BLaER1 treated with 17β-estradiol and CSF1 and Interleukin-3, amounts not matched to agents 10 nM and 100 nM (cell line): Measurements from ENCODE around the gene KLB.

Source experiments
- H3K27ac ChIP-seq, 11 experiments: shearing (Covaris generic); formaldehyde crosslinking; 2 replicates each; pipeline ENCODE4 v1.8.1; 2022
- H3K27me3 ChIP-seq, 11 experiments: shearing (Covaris generic); formaldehyde crosslinking; 2 replicates each; pipeline ENCODE4 v1.8.1; 2022
- H3K36me3 ChIP-seq, 11 experiments: shearing (Covaris generic); formaldehyde crosslinking; 2 replicates each; pipeline ENCODE4 v1.8.1; 2022
- H3K4me1 ChIP-seq, 10 experiments: shearing (Covaris generic); formaldehyde crosslinking; 2 replicates each; pipeline ENCODE4 v1.8.1; 2022
- H3K4me2 ChIP-seq, 11 experiments: shearing (Covaris generic); formaldehyde crosslinking; 2 replicates each; pipeline ENCODE4 v1.8.1; 2022
- H3K4me3 ChIP-seq, 10 experiments: shearing (Covaris generic); formaldehyde crosslinking; 2 replicates each; pipeline ENCODE4 v1.8.1; 2022
- H3K9ac ChIP-seq, 11 experiments: shearing (Covaris generic); formaldehyde crosslinking; 2 replicates each; pipeline ENCODE4 v1.8.1; 2022
- H3K9me3 ChIP-seq, 11 experiments: shearing (Covaris generic); formaldehyde crosslinking; replicated peaks in 1 of 11; 2 replicates each; pipeline ENCODE4 v1.8.1; 2022
- H4K20me1 ChIP-seq, 11 experiments: shearing (Covaris generic); formaldehyde crosslinking; 2 replicates each; pipeline ENCODE4 v1.8.1; 2022
- Cebpa-rat ChIP-seq, 11 experiments: shearing (Covaris generic); IDR thresholded peaks; 2 replicates each; pipeline ENCODE4 v1.8.1; 2022

Gene KLB

DNA sequence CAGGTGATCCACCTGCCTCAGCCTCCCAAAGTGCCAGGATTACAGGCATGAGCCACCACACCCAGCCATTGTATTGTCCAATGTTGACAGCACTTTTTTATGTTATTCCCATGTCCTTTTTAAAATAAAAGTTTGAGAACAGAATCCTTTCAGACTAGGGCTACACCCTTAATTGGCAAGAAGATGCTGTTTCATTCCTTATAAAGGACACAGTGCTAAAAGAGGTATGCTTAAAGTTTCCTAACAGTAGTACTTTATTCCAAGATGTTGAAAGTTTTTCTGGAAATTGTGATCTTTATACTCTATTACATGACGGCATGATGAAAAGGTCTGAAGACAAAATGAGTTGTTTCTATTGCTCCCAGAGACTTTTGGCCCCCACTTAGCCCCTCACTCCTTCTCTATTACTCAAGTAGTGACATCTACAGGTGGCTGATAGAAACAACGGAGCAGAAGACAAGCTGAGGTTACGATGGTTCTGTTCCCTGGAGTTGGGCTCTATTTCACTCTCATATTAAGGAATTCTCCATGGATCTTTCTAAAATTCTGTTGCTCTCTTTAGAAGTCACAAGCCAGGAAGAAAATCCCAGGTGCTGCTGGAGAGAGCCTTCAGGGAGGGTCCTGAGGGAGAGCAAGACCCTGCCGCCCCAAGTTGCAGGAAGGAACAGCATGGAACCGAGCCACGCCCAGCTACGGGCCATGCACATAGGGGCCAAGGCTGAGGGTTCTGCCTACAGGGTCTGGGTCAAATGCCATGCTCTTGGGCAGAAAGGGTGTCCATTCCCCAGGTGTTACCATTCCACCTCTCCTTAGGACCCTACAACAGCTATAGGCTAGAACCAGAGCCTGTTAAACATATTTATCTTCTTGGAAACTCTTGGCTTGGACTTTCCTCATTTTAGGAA lies 29.2 kb downstream of the KLB start:
- H3K4me1 ChIP-seq = no peaks in the 10 kb centered on the region
- no peaks in the 10 kb centered on the region for H4K20me1 ChIP-seq
- H3K27ac ChIP-seq = no peak overlapping the region
- H3K4me3 ChIP-seq = no peak overlapping the region
- H3K9ac ChIP-seq = no peak overlapping the region
- TF ChIP-seq Cebpa-rat (IDR thresholded peaks at IDR 0.05) = no peak
- no peaks in the 10 kb centered on the region for H3K9me3 ChIP-seq
- H3K4me2 ChIP-seq = no peak overlapping the region
- H3K27me3 ChIP-seq = no peaks in the 10 kb centered on the region
- no peaks in the 10 kb centered on the region for H3K36me3 ChIP-seq

DNA sequence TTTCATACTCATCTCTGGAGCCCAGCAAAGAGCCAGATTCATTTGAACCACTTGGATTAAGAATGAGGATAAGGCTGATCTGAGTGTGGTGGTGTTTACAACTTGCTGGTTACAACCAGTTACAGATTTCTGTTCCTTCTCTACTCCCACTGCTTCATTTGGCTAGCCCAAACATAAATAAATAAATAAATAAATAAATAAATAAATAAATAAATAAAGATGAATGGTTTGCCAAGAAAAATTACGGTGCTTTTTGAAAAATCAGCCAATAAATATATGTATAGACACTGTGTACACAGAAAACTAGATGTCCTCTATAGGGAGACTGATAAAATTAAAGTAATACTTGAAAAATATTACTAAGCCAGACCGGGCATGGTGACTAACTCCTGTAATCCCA lies 34.9 kb downstream of the KLB start:
- Histone ChIP-seq H3K4me2 (no peak overlapping the region), H3K9ac (no peak overlapping the region), H4K20me1 (peaks cover 0 to 6% (median 1%) of the 10 kb centered on the region in 11 experiments; a peak in 5 of 22 replicates), H3K27ac (no peak overlapping the region), H3K36me3 (peaks cover 0 to 2% (median 0%) of the 10 kb centered on the region in 11 experiments; a peak in 2 of 22 replicates), H3K4me3 (no peak overlapping the region), H3K27me3 (no peaks in the 10 kb centered on the region), H3K9me3 (no peaks in the 10 kb centered on the region), H3K4me1 (no peaks in the 10 kb centered on the region)
- no peak for TF ChIP-seq Cebpa-rat (IDR thresholded peaks at IDR 0.05)

- peaks cover 0 to 15% (median 7%) of the 10 kb centered on the region in 11 experiments; a peak in 10 of 22 replicates for H3K36me3 ChIP-seq
- H3K9ac ChIP-seq = no peak overlapping the region
- no peaks in the 10 kb centered on the region for H3K4me1 ChIP-seq
- H3K4me2 ChIP-seq = no peak overlapping the region
- H3K4me3 ChIP-seq = no peak overlapping the region
- no peak overlapping the region for H3K27ac ChIP-seq
- H3K9me3 ChIP-seq = peaks cover 0 to 7% (median 0%) of the 10 kb centered on the region in 11 experiments; a peak in 2 of 22 replicates
- peaks cover 0 to 19% (median 10%) of the 10 kb centered on the region in 11 experiments; a peak in 13 of 22 replicates for H4K20me1 ChIP-seq
- TF ChIP-seq Cebpa-rat (IDR thresholded peaks at IDR 0.05) = no peak
- H3K27me3 ChIP-seq = no peaks in the 10 kb centered on the region
Observed at GRCh38 chr4:39442998-39443397, 36.3 kb downstream of the KLB start.

DNA sequence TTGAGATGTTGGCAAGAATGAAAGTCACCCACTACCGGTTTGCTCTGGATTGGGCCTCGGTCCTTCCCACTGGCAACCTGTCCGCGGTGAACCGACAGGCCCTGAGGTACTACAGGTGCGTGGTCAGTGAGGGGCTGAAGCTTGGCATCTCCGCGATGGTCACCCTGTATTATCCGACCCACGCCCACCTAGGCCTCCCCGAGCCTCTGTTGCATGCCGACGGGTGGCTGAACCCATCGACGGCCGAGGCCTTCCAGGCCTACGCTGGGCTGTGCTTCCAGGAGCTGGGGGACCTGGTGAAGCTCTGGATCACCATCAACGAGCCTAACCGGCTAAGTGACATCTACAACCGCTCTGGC lies 39.7 kb downstream of the KLB start:
- Histone ChIP-seq H3K4me2 (no peak overlapping the region), H3K27ac (no peak overlapping the region), H3K4me3 (no peak overlapping the region), H3K9me3 (peaks cover 0 to 7% (median 0%) of the 10 kb centered on the region in 11 experiments; a peak in 2 of 22 replicates), H4K20me1 (peaks cover 24 to 53% (median 45%) of the 10 kb centered on the region in 11 experiments; a peak in 20 of 22 replicates), H3K27me3 (no peaks in the 10 kb centered on the region), H3K9ac (no peak overlapping the region), H3K4me1 (no peaks in the 10 kb centered on the region), H3K36me3 (peaks cover 18 to 47% (median 37%) of the 10 kb centered on the region in 11 experiments)
- no peak for TF ChIP-seq Cebpa-rat (IDR thresholded peaks at IDR 0.05)

DNA sequence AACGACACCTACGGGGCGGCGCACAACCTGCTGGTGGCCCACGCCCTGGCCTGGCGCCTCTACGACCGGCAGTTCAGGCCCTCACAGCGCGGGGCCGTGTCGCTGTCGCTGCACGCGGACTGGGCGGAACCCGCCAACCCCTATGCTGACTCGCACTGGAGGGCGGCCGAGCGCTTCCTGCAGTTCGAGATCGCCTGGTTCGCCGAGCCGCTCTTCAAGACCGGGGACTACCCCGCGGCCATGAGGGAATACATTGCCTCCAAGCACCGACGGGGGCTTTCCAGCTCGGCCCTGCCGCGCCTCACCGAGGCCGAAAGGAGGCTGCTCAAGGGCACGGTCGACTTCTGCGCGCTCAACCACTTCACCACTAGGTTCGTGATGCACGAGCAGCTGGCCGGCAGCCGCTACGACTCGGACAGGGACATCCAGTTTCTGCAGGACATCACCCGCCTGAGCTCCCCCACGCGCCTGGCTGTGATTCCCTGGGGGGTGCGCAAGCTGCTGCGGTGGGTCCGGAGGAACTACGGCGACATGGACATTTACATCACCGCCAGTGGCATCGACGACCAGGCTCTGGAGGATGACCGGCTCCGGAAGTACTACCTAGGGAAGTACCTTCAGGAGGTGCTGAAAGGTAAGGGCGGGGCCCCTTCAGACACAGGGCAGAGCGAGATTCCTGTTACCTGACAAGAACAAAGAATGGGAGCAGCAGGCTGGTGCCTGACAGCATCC lies 40.3 kb downstream of the KLB start:
- Histone ChIP-seq H3K4me2 (no peak overlapping the region), H3K27me3 (no peaks in the 10 kb centered on the region), H4K20me1 (peaks cover 29 to 59% (median 50%) of the 10 kb centered on the region in 11 experiments; a peak in 21 of 22 replicates), H3K4me3 (no peak overlapping the region), H3K9ac (no peak overlapping the region), H3K27ac (no peak overlapping the region), H3K4me1 (no peaks in the 10 kb centered on the region), H3K36me3 (peaks cover 23 to 53% (median 43%) of the 10 kb centered on the region in 11 experiments), H3K9me3 (peaks cover 0 to 7% (median 0%) of the 10 kb centered on the region in 11 experiments; a peak in 2 of 22 replicates)
- TF ChIP-seq Cebpa-rat (IDR thresholded peaks at IDR 0.05) = no peak

GRCh38 chr4:39450618-39451017 lies 43.9 kb downstream of the KLB start:
- no peak for TF ChIP-seq Cebpa-rat (IDR thresholded peaks at IDR 0.05)
- peaks cover 59 to 89% (median 79%) of the 10 kb centered on the region in 11 experiments for H3K36me3 ChIP-seq
- no peak overlapping the region for H3K9ac ChIP-seq
- peaks cover 0 to 7% (median 0%) of the 10 kb centered on the region in 11 experiments; a peak in 2 of 22 replicates for H3K9me3 ChIP-seq
- peaks cover 65 to 95% (median 86%) of the 10 kb centered on the region in 11 experiments for H4K20me1 ChIP-seq
- H3K4me3 ChIP-seq = no peak overlapping the region
- no peaks in the 10 kb centered on the region for H3K27me3 ChIP-seq
- peaks cover 3 to 9% (median 3%) of the 10 kb centered on the region in 10 experiments; a peak in 15 of 20 replicates for H3K4me1 ChIP-seq
- no peak overlapping the region for H3K4me2 ChIP-seq
- H3K27ac ChIP-seq = no peak overlapping the region

GRCh38 chr4:39451423-39452023 lies 44.8 kb downstream of the KLB start:
- TF ChIP-seq Cebpa-rat (IDR thresholded peaks at IDR 0.05) = no peak
- Histone ChIP-seq H3K27me3 (no peaks in the 10 kb centered on the region), H3K4me2 (no peak overlapping the region), H3K4me1 (peaks cover 6 to 18% (median 12%) of the 10 kb centered on the region in 10 experiments), H3K4me3 (no peak overlapping the region), H4K20me1 (peaks cover 74 to 100% (median 95%) of the 10 kb centered on the region in 11 experiments), H3K27ac (no peak overlapping the region), H3K9ac (no peak overlapping the region), H3K36me3 (peaks cover 68 to 98% (median 88%) of the 10 kb centered on the region in 11 experiments), H3K9me3 (peaks cover 0 to 7% (median 0%) of the 10 kb centered on the region in 11 experiments; a peak in 2 of 22 replicates)

DNA sequence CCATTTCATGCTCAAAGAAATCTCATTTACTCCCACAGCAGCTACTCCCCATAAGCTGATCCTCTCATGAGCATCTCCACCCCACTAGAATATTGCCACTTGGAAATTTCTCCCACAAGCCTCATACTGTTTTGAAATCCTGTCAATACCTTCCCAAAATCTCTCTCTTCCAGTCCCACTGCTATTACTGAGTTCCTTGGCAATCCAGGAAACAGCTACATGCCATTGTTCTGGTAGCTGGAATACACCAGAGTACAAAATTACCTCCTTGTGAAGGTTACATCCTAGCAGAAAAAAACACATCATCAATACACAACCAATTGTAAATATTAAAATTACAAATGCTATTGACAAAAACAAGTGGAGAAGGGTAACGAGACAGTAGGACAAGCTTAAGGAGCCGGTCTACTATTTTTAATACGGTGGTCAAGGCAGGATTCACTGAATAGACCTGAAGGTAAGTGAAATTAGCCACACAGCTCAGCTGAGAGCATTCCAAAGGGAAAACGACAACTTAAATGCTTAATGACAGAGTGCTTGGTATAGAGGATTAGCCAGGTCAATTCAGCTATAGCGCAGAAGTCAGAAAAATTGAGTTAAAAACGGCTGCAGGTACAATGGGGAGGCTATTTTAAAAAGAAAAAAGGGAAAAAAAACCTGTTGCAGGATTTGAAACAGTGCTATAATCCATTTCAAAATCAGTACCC lies 45.6 kb downstream of the KLB start:
- Histone ChIP-seq H3K4me2 (no peak overlapping the region), H3K4me1 (peaks cover 14 to 26% (median 20%) of the 10 kb centered on the region in 10 experiments), H3K36me3 (peaks cover 76 to 99% (median 90%) of the 10 kb centered on the region in 11 experiments), H3K9ac (no peak overlapping the region), H4K20me1 (peaks cover 82 to 100% (median 95%) of the 10 kb centered on the region in 11 experiments), H3K9me3 (peaks cover 0 to under 1% (median 0%) of the 10 kb centered on the region in 11 experiments; a peak in 1 of 22 replicates), H3K27me3 (no peaks in the 10 kb centered on the region), H3K4me3 (no peak overlapping the region), H3K27ac (no peak overlapping the region)
- no peak for TF ChIP-seq Cebpa-rat (IDR thresholded peaks at IDR 0.05)
